K562 treated with DMSO at 1 percent for 4 hours (cell line): Measurements from ENCODE around the gene SMR3A. TPM values are rescaled to one million over a fixed set of nuclear protein-coding genes. Genes with fewer than 3 reads are reported as not detected.

Experiments
- total RNA-seq: library from RNA; unstranded; fragments of 300-600 nt; gene quantifications from 2 replicates; pipeline ENCODE4 v1.2.3, GENCODE V29; 2022; ENCODE audit not compliant: insufficient read depth

SMR3A gene
- not detected in 2 replicates for total RNA-seq

GRCh38 chr4:70360460-70360859 is at the start of gene SMR3A:
SMR3A (plus strand) TSS chr4:70360760; CDS start chr4:70362116, 1,356 bp downstream.

GRCh38 chr4:70334681-70335080 is 25.9 kb upstream of the SMR3A start, which contains the start of gene CABS1:
CABS1 (plus strand) TSS chr4:70334981; CDS start chr4:70335040, 59 bp downstream.

GRCh38 chr4:70382691-70383181 is 22.2 kb downstream of the SMR3A start, which contains the start of gene SMR3B:
SMR3B (plus strand) TSS chr4:70383131; CDS start chr4:70384511, 1,380 bp downstream.

GRCh38 chr4:70397580-70397979 is 37.0 kb downstream of the SMR3A start, which contains the start of gene OPRPN:
OPRPN (plus strand) TSS chr4:70397940; CDS start chr4:70399286, 1,346 bp downstream.

Other genes starting within 250 kb of the SMR3A start
- gene PRR27, start 206.5 kb upstream of the SMR3A start, total RNA-seq, result not detected in 2 replicates
- not detected in 2 replicates for gene ODAM, start 165.0 kb upstream of the SMR3A start, total RNA-seq
- not detected in 2 replicates for gene FDCSP, start 134.6 kb upstream of the SMR3A start, total RNA-seq
- not detected in 2 replicates for gene CSN3, start 118.2 kb upstream of the SMR3A start, total RNA-seq
- gene CABS1, start 25.8 kb upstream of the SMR3A start, total RNA-seq, result not detected in 2 replicates
- not detected in 2 replicates for gene SMR3B, start 22.4 kb downstream of the SMR3A start, total RNA-seq
- gene OPRPN, start 37.2 kb downstream of the SMR3A start, total RNA-seq, result not detected in 2 replicates
- not detected in 2 replicates for gene MUC7, start 111.4 kb downstream of the SMR3A start, total RNA-seq
- gene AMTN, start 157.8 kb downstream of the SMR3A start, total RNA-seq, result not detected in 2 replicates
- not detected in 2 replicates for gene AMBN, start 231.5 kb downstream of the SMR3A start, total RNA-seq